VCaP (cell line): Measurements from ENCODE around the gene DRAP1.
"Not testable (repeated sequence)": the region's sequence is repeated elsewhere in the genome, so short reads cannot be mapped to it uniquely, and the experiment has no call there.

Source experiments
- H3K27ac ChIP-seq: fragments of 450-650 bp; 2 replicates; pipeline ENCODE4 v1.5.1; 2017
- CTCF ChIP-seq: fragments of 450-650 bp; conservative IDR thresholded peaks from 2 replicates; pipeline ENCODE4 v1.5.1; 2017; ENCODE audit warnings: mild to moderate bottlenecking, moderate library complexity

Gene DRAP1

GRCh38 chr11:65944767-65945166 is 25.5 kb downstream of the DRAP1 start:
- TF ChIP-seq CTCF, result no peak
- no peak overlapping the region for H3K27ac ChIP-seq

- no peak within 1 kb of the TSS for H3K27ac ChIP-seq
- no peak for TF ChIP-seq CTCF
Observed at GRCh38 chr11:65945430-65945911, 26.2 kb downstream of the DRAP1 start, which contains the start of gene TSGA10IP. Gene TSGA10IP (plus strand): TSS chr11:65945480. CDS start chr11:65945676, 196 bp downstream.

GRCh38 chr11:65945941-65946558 is 26.8 kb downstream of the DRAP1 start:
- TF ChIP-seq CTCF, result no peak
- H3K27ac ChIP-seq, result no peak overlapping the region

- no peak overlapping the region for H3K27ac ChIP-seq
- TF ChIP-seq CTCF, result no peak
Observed at GRCh38 chr11:65946655-65947054, 27.4 kb downstream of the DRAP1 start.

GRCh38 chr11:65947133-65947532 is 27.9 kb downstream of the DRAP1 start:
- TF ChIP-seq CTCF, result no peak
- H3K27ac ChIP-seq, result no peak overlapping the region

- TF ChIP-seq CTCF, result no peak
- H3K27ac ChIP-seq, result no peak overlapping the region
Observed at GRCh38 chr11:65947603-65948125, 28.4 kb downstream of the DRAP1 start.

- not testable (repeated sequence) for H3K27ac ChIP-seq
Observed at GRCh38 chr11:65950711-65951110, 31.5 kb downstream of the DRAP1 start.

- H3K27ac ChIP-seq, result not testable (repeated sequence)
Observed at GRCh38 chr11:65951641-65952040, 32.4 kb downstream of the DRAP1 start.
